CD4-positive, alpha-beta T cell treated with Interleukin-17A for 4 hours (primary cell): ENCODE measurements around the gene SBK2.

Experiments used
- DNase-seq: peaks from one replicate; pipeline ENCODE4 v3.0.0-alpha.2; 2020; ENCODE audit warnings: mixed read lengths

SBK2 gene

GRCh38 chr19:55484593-55485438, 52.1 kb downstream of the SBK2 start, which contains the start of gene NAT14:
Gene NAT14 (plus strand): TSS chr19:55485188. CDS start chr19:55485709, 521 bp downstream.
- DNase-seq, result peak; percentile 65

- no peak for DNase-seq
These were observed 53.0 kb downstream of the SBK2 start for GRCh38 chr19:55483706-55484592.

DNA sequence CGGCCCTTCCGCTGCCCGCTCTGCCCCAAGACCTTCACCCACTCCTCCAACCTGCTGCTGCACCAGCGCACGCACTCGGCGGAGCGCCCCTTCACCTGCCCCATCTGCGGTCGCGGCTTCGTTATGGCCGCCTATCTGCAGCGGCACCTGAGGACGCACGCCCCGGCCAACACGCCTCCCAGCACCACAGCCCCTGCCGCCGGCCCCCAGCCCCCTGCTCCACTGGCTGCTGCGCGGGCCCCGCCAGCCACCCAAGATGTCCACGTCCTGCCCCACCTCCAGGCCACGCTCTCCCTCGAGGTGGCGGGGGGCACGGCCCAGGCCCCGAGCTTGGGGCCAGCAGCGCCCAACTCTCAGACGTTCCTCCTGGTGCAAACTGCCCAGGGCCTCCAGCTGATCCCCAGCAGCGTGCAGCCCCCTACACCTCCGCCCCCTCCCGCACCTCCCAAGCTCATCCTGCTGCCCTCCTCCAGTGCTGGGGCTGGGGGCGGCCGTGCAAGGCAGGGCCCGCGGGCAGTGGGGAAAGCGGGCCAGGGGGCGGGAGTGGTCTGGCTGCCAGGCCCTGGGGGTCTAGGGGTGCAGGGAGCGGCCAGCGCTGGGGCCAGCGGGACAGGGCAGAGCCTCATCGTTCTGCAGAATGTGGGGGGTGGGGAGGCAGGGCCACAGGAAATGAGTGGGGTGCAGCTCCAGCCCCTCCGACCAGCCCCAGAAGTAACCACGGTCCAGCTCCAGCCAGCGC, 53.8 kb downstream of the SBK2 start:
- no peak for DNase-seq

DNA sequence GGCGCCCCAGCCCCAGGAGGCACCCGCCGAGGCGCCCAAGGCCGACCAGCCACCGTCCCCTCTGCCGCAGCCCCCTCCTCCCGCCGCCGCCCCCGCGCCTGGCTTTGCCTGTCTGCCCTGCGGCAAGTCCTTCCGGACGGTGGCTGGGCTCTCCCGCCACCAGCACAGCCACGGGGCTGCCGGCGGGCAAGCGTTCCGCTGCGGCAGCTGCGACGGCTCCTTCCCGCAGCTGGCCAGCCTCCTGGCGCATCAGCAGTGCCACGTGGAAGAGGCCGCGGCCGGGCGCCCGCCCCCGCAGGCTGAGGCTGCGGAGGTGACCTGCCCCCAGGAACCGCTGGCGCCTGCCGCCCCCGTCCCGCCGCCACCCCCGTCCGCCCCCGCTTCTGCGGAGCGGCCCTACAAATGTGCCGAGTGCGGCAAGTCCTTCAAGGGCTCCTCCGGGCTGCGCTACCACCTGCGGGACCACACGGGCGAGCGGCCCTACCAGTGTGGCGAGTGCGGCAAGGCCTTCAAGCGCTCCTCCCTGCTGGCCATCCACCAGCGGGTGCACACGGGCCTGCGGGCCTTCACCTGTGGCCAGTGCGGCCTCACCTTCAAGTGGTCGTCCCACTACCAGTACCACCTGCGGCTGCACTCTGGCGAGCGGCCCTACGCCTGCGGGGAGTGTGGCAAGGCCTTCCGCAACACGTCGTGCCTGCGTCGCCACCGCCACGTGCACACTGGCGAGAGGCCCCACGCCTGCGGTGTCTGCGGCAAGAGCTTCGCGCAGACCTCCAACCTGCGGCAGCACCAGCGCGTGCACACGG, 54.6 kb downstream of the SBK2 start:
- DNase-seq, result no peak

GRCh38 chr19:55481794-55482155, 55.2 kb downstream of the SBK2 start:
- DNase-seq, result no peak

- DNase-seq, result no peak
These were observed 55.7 kb downstream of the SBK2 start for GRCh38 chr19:55481148-55481793.

DNA sequence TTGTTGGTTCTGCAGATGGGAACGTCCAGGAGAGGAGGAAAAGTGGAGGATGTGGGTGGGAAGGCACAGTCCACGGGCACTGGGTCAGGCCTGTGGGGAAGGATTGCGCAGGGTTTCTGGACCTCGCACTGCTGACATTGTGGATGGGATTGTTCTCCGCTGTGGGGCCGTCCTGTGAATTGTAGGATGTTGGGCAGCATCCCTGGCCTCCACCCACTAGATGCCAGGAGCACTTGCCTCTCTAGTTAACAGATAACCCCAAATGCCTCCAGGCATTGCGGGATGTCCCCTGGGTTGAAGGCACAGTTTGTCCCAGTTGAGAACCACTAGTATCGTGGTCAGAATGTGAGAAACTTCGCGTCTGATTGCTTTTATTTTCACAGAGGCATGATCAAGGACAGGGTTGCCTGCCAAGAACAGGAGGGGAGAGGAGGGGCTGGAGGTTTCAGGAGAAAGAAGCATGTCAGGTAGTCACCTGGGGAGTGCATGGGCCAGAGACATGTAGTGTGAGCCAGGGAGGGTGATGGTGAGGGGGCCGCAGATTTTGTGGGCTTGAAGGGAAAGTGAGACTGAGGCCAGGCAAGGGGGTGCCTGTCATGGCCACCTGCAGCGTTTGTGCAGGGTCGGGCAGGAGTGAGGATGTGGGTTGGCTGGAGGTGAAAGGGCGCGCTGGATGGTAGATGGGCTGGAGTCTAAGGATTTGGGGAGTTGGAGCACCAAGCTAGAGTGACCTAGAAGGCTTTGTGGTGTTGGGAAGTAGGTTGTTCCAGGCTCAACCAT, 57.3 kb downstream of the SBK2 start:
- DNase-seq, result no peak

GRCh38 chr19:55479045-55479444, 57.9 kb downstream of the SBK2 start:
- no peak for DNase-seq
